ENCODE data around the gene FOXP1.
A peak's percentile ranks its signal among the peaks of the same experiment; 100 is the strongest.
"Not testable (repeated sequence)": the region's sequence is repeated elsewhere in the genome, so short reads cannot be mapped to it uniquely, and the experiment has no call there.

The FOXP1 gene

DNA sequence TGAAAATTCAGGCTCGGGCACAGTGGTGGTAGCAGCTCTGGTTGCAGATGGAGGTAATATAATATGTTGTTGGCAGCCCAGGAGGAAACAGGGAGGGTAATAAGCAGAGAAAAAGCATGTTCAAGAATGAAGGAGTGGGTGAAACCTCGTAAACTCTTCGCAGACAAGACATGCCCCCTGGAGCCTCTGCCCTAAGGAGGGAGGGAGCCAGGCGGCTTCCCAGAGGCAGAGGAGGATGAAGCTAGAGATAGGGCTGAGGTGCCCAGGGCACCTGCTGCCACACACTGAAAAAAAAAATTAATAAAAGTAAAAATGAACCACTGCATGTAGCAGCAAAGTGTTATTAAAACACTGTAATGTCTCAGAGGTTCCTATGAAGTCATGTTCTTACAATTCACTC is 137.3 kb downstream of the FOXP1 start:
- no peak for DNase-seq

DNA sequence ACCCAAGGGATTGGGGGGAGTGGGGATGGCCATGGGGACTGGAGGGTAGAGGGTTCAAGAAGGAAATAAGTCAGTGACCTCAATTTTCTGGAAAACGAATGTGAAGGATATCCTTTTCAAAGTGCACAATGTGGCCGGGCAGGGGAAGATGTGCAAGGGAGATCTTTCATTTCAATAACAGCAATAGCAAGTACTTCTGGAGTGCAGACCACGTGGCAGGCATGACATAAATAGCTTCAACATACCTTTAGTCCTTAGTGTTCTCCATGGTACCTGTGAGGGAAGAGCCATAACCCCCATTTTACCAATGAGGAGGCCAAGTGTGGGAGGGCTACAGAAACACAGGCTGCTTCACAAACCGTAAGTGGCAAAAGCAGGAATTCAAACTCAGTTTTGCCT is 138.7 kb downstream of the FOXP1 start:
- no peak for DNase-seq

DNA sequence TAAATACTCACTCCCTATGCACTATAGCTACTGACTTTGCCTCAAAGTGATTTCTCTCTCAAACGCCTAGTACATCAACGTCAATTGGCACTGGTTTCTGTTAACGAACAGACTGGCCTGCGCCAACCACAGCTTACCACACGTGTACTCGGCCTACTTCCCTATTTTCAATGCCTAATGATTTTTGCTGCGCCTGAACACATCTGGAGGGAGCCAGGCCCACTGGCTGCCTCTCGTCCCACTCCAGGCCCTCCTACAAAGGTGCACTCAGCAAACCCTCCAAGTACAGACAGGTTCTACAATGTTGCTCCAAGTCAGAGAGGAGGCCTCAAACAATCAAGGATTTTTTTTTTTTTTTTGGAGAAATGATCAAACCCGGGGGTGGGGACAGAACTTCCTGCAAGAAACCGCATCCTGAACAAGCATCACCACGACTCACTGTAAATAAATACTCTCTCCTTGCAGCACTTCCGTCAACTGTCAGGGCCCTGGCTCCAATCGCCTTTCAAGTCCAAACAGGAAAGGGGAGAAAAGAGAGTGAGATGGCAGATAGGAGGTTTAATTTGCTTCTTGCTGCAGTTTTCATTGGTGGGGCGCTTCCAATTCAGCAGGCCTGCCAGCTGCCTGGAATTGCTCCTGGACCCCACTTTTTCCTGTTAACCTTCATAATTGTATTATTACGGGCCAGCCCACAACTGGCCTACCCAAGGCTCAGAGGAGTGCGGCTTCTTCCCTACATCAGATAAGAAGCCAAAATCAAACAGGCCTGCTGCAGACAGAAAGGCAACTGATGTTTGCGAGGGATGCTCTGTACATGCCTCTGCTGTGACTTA is 139.3 kb downstream of the FOXP1 start:
- peak; percentile 80 for DNase-seq

DNA sequence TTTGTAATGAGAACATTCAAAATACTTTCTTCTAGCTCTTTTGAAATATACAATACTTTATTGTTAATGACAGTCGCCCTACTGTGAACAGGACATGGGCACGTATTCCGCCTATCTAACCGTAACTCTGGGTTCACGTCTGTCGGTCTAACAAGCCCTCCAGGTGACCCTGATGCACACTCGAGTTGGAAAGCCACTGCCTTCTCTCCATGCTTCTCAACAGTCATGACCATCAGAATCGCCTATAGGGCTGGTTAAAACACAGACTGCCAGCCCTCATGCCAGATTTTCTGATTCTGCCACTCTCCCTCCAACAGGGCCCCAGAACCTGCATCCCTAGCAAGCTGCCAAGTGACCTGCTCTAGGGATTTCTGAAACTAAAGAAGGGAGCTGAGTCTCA is 140.2 kb downstream of the FOXP1 start:
- no peak for DNase-seq

DNA sequence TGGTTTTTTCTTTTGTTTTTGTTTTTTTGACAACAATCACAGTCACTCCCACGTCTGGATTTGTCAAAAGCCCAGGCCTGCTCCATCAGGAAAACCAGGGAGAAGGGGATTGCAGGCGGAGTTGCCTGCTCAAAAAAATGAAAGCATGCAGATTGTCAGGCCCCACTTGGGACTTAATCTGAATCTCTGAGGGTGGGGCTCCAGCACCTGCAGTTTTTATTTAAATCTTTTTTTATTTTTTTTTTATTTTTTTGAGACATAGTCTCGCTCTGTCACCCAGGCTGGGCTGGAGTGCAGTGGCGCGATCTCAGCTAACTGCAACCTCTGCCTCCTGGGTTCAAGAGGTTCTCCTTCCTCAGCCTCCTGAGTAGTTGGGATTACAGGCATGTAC is 140.9 kb downstream of the FOXP1 start:
- no peak for DNase-seq

DNA sequence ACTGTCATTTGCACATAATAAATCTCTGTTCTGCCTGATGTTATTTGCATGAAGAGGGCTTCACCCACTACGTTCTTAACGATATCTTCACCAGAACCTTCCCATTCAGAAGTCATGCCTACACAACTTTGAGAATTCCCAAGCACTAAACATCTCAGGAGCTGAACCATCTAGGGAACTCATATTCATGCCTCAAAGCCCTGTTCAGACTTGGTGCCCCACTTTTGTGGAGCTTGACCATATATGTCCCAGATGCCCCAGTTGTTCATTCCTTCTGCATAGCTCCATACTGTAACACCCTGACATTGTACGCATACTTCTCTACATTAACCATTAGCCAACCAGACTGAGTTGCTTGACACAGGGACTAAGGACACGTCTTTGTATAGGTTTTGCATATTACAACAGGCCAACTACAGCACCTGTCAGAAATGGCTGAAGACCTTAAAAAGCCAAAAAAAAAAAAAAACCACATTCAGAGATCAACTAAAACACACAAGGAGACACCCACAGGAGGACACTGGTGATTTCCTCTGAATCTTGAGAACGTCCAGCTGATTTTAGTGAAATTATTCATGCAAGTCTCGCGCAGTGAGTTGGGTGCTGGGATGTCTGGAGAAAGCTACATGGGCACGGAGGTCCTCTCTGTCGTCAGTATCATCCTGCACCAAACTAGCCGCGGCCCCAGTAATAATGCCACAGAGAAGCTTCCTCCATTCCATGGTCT is 141.4 kb downstream of the FOXP1 start:
- DNase-seq, result no peak

DNA sequence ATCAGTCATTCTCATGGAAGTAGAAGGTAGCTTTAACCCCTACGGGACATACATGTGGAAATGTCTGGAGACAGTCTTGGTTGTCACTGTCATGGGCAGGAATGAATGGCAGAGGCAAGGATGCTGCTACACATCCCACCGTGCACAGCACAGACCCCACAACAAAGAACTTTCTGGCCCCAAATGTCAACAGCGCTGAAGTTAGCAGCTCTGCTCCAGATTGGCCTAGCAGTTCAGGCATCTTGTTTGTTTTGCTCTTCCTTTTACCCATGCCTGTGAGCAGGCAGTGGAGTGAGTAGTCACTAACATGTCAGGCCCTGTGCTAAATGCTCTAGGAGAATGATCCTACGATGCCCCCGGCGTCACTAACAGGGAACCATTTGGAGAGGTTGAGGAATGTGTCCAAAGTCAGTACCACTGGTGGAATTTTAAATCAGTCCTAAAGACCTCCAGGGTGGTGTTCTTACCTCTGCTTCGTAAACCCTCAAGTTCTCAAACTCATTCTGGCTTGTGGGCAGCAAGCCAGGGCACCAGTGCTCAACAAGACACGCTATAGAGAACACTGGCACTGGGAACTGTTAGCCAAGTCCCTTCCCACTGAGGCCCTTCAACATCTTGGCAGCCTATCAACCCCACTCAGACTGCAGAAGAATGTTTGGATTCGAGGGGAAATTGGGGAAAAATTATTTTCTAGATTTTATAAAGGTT is 142.2 kb downstream of the FOXP1 start:
- no peak for DNase-seq

DNA sequence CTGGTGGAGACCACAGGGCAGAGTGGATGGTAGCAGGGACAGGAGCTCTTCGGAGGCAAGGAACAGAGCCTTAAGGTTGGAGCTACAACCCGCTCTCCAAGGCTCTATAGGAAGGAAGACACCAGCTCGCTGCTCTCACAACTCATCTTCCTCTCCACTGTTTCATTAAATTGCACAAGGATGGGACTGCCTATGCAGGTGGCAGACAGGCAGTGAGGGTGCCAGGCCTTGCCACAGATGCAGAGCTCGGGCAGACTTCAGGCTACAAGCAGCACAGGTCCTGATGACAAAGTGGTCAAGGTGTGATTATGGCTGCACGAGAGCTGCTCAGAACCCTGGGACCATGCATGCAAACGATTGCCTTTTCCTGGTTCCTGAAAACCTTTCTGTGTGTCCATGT is 144.6 kb downstream of the FOXP1 start:
- no peak for DNase-seq

DNA sequence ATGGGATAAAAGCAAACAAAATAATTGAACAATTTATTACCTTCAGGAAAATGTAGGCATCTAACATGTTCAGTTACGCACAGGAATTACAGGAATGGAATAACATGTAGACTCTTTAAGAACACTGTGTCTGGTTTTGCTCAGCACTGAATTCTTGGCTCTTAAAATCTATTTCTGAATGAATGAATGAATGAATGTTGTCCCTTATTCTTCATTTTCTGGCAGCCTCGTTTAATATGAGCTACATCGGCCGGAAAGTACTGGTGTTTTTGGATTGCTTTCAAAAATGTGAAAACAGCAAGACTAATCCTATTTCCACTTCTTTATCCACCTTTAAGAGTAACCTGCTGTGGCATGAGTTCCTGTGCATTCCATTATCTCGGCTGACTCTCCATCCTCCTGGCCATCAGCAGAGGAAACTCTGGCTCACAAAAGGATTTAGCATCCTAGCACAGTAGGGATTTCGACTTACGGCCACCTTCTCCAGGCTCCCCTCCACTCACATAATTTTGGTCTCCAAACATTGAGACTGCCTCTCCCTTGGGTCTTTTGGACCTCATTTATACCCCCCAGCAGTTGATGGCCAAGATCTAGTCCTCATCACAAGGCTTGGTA is 145.3 kb downstream of the FOXP1 start:
- no peak for DNase-seq

DNA sequence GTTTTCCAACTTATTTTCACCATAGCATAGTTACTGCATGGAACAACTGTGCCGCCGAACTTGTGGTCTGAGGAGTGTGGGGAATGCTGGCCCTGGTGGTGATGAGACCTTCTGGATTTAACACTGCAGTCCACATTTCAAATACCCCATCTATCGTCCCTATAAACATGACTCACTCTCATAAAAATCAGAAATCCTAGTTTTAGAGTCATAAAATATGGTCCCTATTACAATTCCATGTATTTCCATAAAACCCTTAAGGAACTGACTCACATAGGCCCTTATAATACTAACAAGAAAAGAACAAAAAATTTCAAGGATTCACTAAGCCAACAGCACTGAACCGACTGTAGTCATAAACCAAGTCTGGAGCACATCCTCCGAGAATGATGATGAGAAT is 147.2 kb downstream of the FOXP1 start:
- DNase-seq, result peak; percentile 89

DNA sequence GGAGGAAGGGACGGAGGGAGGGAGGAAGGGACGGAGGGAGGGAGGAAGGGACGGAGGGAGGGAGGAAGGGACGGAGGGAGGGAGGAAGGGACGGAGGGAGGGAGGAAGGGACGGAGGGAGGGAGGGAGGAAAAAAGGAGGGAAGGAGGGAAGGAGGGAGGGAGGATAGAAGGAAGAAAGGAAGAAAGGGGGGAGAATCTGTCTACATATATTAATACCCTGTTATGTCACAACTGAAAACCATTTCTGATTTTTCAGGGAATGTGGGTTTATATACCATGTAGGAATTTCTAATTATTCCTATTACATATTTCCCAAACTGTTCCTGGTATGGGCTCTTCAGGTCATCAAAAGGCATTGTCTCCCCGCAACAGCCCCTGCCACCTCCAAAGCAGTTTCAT is 147.7 kb downstream of the FOXP1 start:
- not testable (repeated sequence) for DNase-seq

DNA sequence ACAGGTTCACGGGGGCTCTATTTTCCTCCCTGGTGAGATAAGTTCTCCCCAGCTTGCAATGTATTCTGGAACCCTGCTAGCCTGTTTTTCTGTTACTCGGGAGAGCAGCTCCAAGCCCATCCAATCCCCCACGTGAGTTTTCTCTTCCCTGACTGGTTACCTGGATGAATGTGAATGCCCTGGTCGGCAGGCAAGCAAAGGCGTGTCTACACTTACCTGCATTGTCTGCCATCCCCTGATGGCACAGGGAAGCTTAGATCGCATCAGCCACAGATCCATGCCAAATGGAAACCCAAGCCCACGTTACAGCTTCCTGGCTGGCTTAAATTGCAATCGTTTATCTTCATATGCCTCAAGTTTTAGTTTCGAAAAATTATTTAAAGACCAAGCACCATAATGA is 149.9 kb downstream of the FOXP1 start:
- DNase-seq, result no peak

DNA sequence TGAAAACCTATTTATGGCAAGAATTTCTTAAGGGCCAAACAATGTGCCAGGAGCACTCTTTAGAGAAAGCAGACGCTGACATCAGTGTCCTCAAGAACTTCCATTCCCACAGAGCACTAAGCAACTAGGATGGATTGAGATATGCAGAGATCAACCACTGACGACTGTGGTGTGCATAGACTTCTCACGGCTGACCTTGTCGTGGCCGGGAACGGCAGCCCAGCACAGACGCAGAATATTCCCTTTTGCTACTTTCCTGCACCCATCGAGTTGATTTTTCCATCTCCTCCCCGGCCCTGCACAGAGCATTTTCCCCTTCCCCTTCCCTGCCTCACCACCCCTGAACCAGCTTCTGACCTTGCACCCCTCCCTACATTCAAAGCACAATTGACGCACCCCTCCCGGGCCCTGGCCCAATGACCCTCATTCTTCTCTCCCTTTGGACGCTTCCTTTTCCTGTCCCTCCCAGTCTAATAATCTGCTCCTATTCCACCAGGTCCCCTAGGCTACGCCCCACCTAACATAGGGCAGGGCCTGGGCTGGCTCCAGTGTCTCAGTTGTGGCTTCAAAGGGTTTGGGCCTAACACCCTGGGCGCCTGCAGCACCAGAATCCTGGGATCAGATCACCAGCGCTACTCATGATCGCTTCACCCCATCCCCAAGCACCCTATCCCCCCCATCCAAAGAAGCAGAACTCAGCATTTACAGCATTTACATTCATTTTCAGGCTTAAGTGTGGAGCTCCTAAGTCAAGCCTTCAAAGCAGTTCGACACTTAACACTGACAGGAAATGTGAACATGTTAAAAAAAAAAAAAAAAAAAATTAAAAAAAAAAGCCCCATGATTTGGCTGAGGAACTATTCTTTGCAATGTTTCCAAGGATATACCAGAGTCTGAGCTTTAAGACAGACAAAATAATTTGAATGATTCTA is 151.2 kb downstream of the FOXP1 start:
- no peak for DNase-seq

DNA sequence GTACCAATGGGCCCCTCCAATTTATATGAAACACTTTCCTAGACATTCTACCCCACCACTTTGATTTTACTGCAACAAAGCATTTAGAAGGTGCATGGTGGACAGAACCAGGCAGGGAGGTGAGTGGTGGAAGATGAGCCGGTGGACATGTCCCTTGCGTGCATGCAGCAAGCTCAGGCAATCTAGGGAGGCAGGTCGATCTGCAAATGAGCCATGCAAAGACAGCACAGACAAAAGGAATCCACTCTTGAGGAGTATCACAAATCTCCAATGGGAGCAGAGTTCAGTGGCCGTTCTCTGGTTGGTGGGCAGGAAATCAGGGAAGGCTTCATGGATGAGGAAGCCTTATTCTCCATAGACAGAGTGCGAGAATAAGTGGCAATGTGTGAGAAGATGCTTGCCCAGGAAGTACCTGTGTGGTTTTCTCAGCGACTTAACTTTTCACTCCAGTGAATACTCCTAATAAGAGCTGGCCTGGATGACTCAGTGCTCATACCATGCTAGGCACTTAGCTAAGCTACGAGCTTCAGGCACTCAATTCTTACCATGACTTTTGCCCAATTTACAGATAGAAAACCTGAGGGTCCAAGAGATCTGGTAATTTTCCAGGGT is 152.5 kb downstream of the FOXP1 start:
- DNase-seq, result no peak

DNA sequence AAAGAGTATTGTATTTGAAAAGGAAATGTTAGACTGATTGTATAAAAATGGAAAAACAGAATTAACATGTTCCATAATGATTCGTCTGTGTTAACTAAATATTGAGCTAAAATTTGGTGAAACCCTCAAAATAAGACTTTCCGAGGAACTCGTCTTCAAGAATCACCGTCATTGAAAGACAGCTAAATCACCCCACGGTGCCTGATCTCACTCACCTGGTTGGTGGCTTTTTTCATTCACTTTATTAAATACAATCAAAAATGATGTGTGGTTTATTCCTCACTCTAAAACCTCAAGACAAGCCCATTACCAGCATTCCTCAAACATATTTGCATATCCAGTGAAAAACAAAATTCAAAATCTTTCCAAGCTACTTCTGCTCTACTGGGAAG is 153.9 kb downstream of the FOXP1 start:
- DNase-seq, result no peak

DNA sequence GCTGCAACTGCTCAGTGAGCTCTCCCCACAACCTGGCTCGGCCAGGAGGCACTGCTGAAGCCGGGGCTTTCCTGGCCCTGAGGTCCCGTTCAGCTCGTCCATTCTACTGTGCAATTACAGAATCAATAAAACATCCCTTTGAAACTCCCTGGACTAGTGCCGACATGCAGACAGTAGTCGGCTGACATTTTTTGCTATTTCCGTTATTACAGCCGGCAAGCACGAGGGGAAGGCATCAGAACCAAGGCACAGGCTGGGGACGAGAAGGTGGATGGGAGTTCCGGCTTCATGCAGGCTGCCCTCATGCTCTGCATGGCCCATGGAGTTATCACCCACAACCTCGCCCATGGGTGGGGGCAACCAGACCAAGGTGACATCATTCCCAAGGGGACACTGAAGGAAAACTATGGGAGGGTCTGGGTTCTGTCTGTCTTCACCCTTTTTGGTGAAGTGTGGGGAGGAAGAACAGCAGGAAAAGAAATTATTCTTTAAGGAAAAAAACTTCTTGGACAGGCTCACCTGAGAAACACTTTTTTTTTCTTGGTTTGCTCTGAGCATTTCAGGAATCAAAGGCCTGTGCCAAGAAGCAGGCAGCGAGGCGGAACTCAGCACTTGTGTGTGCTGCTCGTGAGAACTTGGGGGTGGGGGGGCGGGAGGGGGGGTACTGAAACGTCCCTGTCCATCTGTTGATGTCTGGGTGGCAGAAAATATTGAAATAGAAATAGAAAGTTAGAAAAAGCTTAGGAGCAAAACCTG is 154.5 kb downstream of the FOXP1 start:
- DNase-seq, result peak; percentile 59

DNA sequence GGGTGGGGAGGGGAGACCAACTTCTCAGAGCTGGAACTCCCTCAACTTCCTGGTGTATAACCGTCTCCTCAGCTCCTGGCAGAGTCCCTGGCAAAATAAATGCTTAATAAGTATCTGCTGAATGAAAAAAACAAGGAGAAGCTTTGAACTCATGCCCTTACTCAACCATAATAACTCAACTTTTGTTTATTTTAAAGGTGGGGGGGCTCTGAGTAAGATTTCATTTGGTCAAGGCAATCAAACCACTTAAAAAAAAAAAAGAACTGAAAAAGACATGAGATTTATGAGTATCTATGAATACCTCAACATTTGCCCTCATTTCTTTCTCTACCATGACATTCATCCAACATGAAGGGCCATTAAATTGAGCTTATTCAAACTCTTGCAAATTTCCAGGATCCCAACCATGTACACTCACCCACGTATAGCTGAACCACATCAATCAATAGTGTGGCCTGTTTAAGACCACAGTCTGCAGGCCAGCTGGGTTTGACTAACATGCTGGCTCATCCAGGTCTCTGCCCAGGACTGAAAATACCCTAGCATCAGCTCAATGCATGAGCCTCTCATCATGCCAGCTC is 157.9 kb downstream of the FOXP1 start:
- DNase-seq, result peak; percentile 91

DNA sequence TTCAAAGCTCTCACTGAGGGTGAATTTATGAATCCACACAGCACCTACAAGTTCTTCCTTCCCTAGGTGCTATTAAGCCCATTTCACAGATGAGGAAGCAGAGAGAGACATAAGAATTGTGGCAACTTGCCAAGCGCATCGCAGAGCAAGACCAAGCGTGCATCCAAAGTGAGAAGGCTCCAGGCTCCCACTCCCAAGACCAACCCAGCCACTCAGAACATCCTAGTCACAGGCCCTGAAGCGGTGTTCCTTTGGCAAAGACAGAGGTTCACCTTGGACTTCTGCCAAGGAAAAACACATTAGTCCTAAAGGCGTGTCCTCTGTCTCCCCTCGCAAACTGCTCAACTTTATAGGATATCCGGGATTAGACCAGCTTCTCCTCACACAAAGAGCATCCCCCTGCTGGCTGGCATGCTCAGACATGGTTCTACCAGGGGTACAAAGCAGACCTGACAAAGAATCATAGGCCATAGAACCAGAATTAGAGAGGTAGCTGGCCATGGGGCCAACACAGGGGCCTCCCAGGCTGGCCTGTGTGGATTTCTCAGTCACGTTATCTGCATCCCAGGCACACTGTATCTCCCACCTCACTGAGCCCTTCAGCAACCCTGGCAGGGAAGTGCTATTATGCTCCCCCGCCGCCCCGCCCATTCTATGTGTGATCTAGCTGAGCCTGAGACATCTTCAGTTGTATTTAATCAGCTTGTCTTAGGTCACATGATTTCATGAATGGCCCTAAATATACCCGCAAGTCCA is 160.2 kb downstream of the FOXP1 start:
- peak; percentile 66 for DNase-seq

DNA sequence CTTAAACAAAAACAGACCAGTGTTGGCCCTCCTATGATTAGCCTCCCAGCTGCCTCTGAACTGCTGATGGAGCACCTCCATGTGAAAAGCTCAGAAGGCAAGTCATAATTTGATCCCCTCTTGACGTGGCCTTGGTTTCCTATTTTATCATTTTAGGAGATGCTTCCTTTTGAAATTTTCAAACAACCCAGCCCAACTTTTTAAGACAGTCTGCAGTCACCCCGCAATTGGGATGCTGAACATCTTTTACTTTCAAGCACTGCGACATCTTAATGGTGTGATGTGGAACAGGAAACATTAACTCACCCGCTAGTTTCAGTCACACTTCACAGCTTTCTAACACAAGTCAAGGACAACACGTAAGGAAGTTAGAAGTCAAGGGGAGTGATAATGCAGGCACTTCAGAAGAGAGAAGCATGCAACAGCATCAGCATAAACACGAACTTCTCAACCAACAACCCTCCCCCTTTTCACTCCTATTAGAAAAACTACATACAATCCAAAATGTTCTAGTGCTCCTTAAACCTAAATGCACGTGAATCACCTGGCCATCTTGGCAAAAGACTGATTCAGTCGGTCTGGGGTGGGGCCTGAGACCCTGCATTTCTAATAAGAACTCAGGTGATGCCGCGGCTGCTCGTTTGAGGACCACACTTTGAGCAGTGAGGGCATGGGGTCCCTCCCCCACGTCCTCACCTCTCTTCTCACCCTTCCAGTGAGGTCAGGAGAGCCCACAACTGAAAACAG is 161.5 kb downstream of the FOXP1 start:
- DNase-seq, result no peak
